NCI-H2081 (cell line): ENCODE measurements around the gene PSRC1.
"Not testable (repeated sequence)": the region's sequence is repeated elsewhere in the genome, so short reads cannot be mapped to it uniquely, and the experiment has no call there.

ENCODE experiments used
- DNase-seq, 2 experiments: peaks; one replicate each; lab custom pipeline; 2025; lab: John Stamatoyannopoulos, UW

Gene PSRC1

DNA sequence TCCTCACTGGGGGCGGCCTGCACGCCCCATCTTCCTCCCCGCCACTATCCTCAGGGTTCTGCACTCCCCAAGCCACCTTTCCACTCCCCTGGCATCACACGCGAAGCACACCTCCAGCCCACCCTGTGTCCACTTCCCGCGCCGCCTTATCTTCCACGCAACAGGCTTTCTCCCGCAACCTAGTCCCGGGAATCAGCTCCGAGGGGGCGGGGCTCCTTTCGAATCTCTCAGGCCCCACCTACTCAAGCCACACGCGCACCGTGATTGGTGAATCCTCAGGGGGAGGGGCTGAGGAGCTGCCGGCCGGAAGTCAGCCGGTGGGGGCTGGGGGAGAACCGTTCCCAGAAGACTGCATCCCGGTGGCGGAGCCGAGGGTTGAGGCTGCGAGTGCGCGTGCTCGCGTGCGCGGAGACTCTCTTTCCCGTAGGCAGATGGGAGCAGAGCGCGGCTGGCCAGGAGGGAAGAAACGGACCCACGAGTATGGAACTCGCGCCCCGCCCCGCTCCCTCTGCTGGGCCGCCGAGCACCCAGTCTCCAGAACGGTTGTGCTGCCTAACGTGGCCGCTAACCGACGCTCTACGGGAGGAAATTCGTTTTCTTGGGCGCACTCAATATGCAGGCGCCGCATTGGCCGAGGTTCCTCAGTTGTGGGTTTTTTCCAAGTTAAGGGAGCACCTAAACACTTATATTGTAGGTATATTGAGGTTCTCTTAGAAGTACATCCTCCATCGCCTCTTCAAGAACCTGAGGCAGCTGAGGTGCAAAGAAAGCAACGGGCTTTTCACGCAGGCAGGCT, at the start of gene PSRC1:
TSS of gene PSRC1 (minus strand) at position 194 of the 796 bp plus-strand sequence.
- peak; percentile 93 to 94 for DNase-seq

DNA sequence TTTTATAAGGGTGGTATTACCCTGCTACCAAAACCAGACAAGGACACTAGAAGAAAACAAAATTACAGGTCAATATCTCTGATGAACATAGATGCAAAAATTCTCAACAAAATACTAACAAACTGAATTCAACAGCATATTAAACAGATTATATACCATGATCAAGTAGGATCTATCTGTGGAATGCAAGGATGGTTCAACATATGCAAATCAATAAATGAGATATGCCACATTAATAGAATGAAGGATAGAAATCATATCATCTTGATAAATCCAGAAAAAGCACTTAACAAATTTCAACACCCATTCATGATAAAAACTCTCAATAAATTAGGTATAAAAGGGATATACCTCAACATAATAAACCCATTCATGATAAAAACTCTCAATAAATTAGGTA, 48.2 kb upstream of the PSRC1 start:
- DNase-seq: no peak

DNA sequence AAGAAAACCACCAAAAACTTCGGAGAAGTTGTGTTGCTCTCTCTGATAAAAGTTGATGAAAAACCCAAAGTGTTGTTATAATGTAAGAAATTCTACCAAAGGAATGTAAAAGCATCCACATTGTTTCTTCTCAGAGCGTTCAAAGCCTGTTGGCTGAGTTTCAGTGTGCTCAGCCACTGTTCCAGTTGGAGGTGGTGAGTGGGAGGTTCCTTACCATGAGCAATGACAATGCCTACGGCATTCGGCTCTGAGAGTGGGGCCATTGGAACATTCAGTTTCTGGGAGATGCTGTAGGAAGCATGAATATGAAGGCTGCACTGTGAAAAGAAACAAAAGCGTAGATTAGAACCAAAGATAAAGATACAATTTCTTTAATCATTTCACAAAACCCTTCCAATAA, 44.3 kb upstream of the PSRC1 start:
- DNase-seq: no peak

DNA sequence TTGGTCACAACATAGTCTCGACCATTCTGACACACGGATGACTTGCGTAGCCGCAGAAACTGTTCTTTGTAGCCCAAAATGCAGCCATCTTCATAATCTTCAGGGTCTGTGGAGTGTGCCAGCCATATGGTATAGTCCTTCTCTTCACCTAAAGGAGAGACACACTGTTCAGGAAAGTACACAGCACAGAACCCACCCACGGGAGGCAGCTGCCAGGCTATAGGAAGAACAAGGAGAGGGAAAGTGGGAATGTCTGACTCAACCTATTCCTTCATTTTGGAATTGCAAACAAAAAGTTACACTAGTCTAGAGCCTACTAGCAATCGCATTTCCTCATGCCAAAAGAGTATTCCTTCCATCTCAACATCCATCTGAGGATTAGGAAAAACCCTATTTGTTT, 40.0 kb upstream of the PSRC1 start:
- no peak for DNase-seq

DNA sequence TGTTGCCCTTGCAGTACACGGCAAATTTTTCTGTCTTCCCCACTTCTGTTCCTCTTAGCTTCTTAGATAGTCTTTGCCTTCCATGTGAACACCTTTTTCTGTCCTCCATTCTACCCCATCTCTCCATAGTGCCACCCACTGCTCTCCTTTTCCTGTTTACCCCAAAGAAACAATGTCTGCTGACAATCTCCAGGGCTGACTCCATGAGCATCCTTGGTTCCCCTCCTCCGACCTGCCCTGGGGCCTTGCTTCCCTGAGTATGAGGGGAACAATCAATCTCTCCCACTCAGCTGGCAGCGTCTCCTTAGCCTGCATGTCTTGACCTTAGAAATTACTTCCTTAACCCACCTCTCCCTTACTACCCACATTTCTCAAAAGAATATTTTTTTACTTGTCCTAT, 36.2 kb upstream of the PSRC1 start:
- no peak for DNase-seq

DNA sequence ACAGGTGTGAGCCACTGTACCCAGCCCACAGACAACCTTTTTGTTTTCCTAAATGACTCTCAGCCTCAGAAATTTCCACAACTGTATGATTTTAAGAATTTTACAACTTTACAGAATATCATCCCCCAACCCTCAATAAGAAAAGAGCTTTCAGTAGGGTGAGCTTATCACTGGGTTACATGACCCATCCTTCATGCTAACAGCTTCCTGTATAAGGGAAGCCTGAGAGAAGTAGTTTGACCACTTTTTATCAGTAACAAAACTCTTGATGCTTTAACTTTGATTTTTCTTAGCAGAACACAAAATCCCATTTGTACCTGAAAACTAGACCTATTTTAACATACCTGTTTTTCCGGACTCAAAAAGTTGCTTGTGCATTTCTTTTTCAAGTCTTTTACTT, 33.6 kb upstream of the PSRC1 start:
- DNase-seq: no peak

DNA sequence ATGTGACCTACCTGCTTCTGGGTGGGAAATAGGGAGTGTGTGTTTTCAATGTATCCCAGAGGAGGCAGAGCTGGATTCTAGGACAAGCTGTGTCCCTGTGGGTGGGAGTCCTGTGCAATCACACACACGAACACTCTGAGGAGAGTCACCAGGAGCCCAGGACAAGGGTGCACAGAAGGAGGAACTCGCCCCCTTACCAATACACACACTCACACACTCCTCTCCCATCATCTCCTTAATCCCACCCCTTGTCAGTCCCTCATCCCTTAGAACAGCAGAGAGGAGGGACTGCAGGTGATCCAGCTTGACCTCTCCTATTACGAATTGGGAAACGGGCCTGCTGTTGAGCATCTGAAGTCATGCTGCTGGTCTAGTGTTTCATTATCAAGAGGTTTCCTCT, 32.3 kb upstream of the PSRC1 start:
- DNase-seq: no peak

DNA sequence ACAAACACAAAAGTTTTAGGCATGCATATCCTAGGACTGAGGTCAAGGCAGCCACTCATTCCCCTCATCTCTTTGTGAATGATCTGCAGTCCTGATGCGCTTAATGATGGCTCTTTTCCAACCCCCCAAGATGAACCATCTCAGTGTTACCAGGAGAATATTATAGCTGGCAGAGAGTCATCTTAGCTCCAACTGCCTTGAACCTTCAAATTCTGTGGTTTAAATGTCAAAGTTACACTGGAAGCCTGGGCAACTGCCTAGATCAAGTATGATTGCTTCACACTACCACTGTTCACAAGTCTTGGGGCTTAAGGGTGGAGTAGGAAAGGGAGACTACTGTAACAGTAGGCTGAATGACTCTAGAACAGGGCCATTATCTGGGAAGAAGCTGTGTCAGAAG, 31.9 kb upstream of the PSRC1 start:
- no peak for DNase-seq

DNA sequence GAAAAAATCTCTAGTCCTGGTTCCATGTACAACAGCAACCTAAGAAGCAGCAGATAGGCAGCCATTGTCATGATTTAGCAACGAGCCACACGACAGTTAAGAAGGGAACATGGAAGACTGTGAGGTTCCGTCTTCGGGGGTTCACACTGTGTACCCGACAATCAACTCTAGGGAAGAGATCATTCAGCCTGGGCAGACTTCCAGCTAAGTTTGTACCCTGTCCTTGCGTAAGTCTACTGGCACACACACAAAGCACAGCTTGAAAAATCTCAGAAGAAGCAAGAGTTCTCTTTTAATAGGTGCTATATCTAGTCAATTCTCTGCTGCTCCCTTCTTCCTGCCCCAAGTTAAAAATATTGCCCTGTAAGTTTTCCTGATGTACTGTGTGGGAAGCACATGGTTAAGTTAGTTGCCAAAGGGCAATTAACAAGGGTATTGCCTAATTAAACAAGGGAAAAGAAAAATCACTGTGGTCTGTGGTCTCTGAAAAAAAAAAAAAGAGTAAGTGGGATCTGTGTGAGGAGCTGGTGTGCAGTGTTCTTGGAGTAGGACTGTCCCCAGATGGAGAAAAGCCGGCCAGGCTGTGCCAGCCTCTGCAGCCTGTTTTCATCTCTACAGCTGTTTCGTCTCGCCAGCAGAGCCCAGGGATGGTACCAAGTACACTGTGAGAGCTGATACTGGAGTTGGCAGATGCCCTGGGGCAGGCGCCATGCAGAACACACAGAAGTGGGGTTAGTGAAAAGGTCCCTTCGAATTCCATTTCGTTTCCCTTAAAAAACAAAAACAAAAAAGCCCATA, 30.2 kb upstream of the PSRC1 start:
- no peak for DNase-seq

DNA sequence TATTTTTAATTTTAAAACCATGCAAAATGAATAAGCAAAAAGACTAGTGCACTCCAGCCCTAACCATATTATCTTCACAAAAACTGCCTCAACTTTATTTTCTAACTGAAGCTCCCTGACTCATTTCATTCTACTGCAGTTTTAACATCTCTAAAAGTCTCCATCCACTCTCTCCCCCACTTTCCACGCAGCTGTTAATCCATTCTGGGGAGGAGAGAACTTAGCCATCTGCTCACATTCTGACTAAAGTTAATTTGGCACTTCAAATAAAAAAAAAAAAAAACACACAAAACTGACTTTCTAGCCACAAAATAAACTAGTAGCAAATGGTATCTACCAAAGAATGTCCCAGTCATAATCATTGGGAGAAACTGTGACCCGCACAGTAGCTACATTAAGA, 29.3 kb upstream of the PSRC1 start:
- DNase-seq: no peak

DNA sequence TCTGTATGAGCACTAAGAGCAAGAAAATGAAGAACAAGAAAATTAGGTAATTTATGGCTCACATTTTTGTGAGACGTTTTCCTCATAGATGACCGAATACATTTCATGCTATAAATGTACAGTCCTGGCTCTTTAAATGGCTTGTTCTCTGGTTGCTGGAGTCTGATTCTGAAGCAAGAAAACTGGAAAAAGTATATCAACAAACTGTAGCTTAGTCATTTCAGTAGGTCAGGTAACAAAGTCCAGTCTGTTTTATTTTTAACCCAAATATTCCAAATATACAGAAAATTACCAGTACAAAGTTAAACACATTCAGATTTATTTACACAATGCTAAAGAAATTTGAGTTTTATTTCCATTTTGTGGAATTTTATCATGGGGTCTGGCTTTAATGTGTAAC, 26.4 kb upstream of the PSRC1 start:
- no peak for DNase-seq

DNA sequence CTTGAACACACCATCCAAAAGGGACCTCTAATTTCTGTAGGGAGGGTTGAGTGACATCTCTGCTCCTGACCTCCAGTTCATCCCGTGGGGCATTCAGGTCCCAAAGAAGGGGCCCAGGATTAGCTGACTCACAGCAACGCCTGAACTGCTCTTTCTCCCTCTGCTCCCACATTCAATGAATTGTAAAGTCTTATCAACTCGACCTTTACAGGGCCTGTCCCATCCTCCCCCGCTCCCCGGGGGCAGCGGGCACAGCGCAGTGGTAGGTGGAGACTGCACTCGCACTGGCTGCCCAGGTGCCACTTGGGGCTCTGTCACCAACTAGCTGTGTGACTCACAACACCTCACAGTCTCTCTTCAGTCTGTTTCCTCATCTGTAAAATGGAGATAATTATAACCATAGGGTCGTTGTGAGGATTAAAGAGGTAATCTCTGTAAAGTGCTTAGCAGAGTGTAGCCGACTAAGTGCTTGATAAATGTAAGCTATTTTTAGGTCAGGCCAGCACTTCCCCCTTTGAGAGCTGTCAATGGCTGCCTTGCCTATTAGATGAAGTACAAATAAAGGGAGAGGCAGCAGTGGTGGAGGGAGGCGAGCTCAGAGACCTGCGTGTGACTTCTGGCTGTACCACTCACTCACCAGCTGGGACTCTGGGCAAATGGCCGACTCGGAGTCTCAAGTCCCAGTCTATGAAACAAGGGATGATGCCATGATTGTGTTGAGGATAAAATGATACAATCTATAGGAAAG, 24.5 kb upstream of the PSRC1 start:
- peak; percentile 17 to 77 for DNase-seq

DNA sequence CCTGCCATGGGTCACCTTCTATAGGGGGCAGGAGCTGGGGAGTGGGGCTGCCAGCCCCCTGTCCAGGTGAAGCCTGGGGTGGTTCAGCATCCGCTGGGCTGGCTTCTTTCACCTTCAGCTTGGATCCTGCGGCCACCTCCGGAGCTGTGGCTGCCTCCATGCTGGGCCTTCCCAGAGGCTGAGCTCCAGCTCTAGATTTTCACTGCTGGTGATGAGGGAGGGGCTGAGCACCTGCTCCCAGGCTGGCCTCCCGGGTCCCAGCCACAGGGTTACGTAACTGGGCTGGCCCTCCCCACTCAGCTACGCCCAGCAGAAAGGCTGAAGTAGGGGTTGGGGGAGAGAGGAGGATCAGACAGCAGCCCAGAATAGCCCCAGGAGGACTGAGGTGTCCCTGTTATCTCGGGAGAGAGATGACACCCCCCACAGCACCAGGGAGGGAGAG, 23.9 kb upstream of the PSRC1 start, which contains the start of gene MYBPHL:
TSS of gene MYBPHL (minus strand) at position 180 of the 442 bp plus-strand sequence. CDS start at position 160, 20 bp downstream.
- DNase-seq: peak in 1 of 2 experiments; percentile 5

DNA sequence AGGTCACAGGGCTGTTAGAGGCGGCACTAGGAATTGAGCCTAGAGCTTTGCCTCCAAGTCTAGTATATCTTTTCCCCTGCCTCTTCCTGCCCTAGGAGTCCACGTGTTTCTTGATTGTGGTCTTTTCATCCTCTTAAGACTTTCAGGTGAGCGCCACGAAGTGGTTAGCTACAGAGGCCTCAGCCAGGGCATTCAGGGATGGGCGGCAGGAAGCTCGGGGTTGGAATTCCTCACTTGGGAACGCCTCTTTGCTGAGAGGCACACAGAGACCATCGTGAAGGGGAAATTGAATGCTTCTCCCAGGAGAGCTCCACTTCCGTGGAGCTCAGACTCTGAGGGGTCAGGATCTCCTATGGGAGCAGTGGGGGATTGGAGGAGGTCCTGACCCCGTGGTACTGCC, 23.0 kb upstream of the PSRC1 start:
- not testable (repeated sequence) for DNase-seq

DNA sequence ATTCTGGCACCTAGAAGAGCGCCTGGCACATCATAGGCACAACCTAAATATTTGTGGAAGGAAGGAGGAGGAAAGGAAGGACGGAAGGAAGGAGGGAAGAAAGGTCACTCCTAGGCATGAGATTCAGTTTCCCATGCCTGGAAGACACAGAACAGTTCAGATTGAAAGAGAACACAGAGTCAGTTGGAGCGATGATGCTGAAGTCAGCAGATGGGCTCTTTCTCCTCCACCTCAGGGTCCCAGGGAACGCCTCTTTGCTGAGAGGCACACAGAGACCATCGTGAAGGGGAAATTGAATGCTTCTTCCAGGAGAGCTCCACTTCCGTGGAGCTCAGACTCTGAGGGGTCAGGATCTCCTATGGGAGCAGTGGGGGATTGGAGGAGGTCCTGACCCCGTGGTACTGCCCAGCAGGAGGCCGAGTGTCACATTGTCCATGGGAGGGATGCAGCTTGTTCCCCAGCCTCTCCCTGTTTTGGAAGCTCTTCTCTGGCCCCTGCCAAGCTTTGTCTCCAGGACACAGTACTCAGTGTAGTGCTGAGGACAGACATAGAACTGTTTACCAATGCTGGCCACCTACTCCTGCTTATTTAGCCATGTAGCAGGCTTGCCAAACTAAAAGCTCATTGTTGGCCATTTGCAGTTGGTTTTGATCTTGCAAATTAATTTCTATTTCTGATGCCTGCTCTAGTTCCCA, 21.4 kb upstream of the PSRC1 start:
- no peak for DNase-seq

DNA sequence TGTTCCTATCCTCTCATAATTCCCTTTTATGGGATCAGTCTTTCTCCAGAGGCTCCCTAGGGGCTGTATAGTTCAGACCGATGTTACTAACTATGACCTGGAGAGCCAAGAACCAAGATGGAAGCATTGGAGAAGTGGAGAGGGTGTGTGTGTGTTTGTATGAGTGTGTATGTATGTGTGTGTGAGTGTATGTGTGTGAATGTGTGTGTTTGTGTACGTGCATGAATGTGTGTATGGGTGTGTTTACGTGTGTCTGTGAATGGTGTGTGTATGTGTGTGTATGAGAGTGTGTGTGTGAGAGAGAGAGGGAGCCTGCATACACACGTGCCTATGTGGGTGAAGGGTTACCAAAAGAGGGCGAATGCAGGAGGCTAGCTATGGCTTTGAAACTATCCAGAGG, 18.9 kb upstream of the PSRC1 start:
- no peak for DNase-seq

DNA sequence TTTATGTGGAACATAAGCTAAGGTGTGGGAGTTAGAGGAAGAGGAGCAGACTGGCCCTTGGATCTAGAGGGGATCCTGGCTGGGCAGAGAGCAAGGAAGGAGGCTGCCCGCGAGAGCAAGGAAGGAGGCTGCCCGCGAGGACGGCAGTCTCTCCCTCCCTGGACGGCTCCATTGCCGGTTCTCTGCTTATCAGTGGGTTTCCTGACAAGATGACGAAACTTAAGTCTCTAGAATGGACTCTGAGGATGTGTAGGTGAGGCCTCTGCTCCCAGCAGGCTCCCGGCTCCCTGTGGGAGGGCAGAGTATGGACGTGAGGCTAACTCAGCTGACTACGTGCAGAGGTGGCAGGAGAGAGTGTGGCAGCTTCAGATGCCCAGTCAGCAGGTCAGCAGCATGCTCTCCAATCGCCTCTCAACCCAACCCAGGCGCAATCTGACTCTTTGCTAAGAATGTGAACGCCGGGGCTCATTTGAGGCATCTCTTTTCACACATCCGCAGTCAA, 17.8 kb upstream of the PSRC1 start:
- DNase-seq: no peak

DNA sequence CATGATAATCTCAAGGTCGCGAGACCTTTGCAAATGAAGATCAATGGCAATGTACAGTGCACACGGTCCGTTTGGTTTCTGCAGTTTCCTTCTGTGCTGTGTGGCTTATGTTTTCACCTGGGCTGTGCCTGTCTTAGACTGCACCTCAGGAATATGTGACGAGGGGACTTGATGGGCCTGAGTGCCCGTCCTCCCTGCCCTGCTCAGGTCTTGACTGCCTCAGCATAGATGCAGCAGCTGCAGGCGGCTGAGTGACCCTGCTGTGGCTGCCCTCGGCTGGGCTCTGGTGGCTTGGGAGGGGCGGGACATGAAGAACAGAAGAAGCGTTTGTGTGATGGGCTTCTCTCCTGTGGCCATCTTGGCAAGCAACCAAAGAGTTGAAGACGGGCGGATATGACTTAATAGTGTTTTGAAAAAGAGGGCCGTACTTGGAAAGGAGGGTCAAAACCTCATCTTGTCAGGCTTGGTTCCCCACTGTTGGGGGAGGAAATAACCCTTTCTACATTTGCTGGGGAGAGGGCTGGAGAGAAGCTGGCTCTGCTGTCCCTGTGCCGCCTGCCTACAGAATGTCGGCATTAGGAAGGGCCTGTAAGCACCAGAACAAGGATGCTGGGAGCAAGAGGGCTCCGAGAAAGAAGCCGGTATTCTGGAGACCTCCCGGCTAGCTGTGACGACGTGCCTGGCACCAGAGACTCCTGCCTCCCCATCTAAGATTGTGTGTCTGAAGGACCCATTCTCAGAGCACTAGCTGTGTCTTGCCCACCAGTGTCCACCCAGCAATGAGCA, 16.8 kb upstream of the PSRC1 start:
- DNase-seq: no peak

DNA sequence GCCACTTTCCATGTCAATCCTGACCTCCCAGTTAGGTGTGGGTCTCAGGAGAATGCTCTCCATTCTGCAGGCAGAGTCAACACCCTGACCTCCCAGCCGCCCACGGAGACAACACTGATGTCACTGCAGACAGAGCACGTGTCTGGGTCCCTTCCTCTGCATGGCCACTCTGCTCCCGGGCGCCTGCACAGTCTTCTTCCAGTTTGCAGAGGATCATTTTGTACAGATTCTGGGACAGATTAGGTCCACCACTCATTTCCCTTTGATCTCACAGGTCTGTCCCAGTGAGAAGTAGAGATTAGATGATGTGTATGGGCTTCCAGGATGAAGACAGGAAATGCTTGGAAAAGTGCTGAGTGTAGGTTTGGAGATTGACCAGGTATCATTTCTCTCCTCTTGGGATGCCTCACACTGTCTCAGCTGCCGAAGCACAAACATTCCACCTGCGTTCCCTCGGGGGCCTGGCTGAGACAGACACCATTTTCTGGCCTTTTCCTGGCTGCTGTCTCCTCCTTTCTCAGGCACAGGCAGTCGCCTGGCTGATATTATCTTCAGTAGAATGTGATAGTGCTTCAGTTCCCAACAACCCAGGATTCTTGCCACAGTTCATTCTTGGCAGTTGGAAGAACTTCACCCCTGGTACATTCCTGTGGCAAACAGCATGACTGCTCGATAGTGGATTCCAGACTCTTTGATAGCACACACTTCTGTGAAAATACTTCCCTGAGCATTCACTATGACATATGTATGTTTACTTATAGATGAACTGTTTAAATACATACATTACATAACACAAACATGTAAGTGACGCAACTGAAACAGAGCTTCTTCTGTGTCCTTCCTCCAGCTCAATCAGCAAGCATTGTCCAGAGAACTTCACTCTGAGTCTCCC, 16.0 kb upstream of the PSRC1 start:
- DNase-seq: no peak

DNA sequence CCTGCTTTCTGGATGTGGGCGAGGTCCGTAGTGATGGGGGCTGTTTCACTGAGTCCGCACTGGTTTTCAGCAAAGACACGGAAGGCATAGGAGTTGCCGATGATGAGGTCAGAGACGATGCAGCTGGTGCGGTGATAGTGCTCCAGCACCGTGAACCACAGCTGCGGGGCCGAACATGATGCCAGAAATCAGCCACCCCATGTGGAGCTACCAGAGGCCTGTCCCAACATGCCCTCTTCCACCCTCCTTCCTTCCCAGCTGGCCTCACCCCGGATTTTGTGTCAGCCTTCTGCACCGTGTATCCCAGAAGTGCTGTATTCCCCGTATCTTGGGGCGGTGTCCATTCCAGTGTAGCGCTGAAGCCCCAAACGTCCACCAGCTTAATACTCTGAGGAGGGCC, 13.8 kb upstream of the PSRC1 start:
- no peak for DNase-seq
